Lower lobe of right lung (tissue), 2 donors: ENCODE measurements around the gene TSC2. TPM values are rescaled to one million over a fixed set of nuclear protein-coding genes. Genes with fewer than 3 reads are reported as not detected.

Experiments
- ATAC-seq, 2 donors: fragments of 200-7000 bp; cut with Tn5 transposase; one replicate each; pipeline ENCODE4 v1.9.1; 2020 to 2022; ENCODE audit warnings: mild to moderate bottlenecking in 2 of 2, moderate library complexity in 2 of 2
- DNase-seq: peaks from one replicate; pipeline ENCODE4 v3.0.0-alpha.2; 2020
- H3K27ac ChIP-seq: fragments of 200-600 bp; one replicate; pipeline ENCODE4 v1.8.0; 2022
- H3K27me3 ChIP-seq: fragments of 200-600 bp; one replicate; pipeline ENCODE4 v1.8.0; 2022; ENCODE audit warnings: low read depth
- H3K36me3 ChIP-seq: fragments of 200-600 bp; one replicate; pipeline ENCODE4 v1.8.0; 2022; ENCODE audit warnings: mild to moderate bottlenecking
- H3K4me1 ChIP-seq: fragments of 200-600 bp; one replicate; pipeline ENCODE4 v1.8.0; 2022
- H3K4me3 ChIP-seq: fragments of 200-600 bp; one replicate; pipeline ENCODE4 v1.8.0; 2022; ENCODE audit warnings: mild to moderate bottlenecking
- H3K9me3 ChIP-seq: fragments of 200-600 bp; one replicate; pipeline ENCODE4 v1.8.0; 2022
- CTCF ChIP-seq: fragments of 200-600 bp; IDR thresholded peaks from one replicate; pipeline ENCODE4 v1.8.0; 2022; ENCODE audit warnings: antibody characterized with exemption, mild to moderate bottlenecking
- intact Hi-C: fragments of 100-400 bp; cut with DNase I; formaldehyde crosslinking; loops from one replicate; pipeline ENCODE4 v1.11.0; 2022
- total RNA-seq: library from RNA; stranded (reverse); fragmentation: NEBNext Ultra II Directional; extraction: Animal tissue kit (Norgen Biotek cat#: 25700); gene quantifications from one replicate; pipeline ENCODE4 v1.2.1, GENCODE V29; 2021
- donor health status: DM: no; HTN: yes; CAD: no; lungs with severe emphysema.

TSC2 gene
- total RNA-seq, 1 donor from 2014 or later, result 123 TPM

- Histone ChIP-seq H3K36me3 (peaks cover 99% of the 10 kb centered on the region), H3K4me3 (no peak overlapping the region), H3K9me3 (no peaks in the 10 kb centered on the region), H3K4me1 (peaks cover 26% of the 10 kb centered on the region), H3K27ac (peak overlapping the region; percentile 54), H3K27me3 (no peaks in the 10 kb centered on the region)
- no peak for TF ChIP-seq CTCF
- intact Hi-C loops, result no loop called here
- ATAC-seq (peak; percentile 4 to 13), DNase-seq (no peak)
Observed at GRCh38 chr16:2082171-2082982, 34.6 kb downstream of the TSC2 start.

- Histone ChIP-seq H3K4me1 (peaks cover 26% of the 10 kb centered on the region), H3K4me3 (no peak overlapping the region), H3K9me3 (no peaks in the 10 kb centered on the region), H3K27me3 (no peaks in the 10 kb centered on the region), H3K27ac (peak overlapping the region; percentile 54), H3K36me3 (peaks cover 99% of the 10 kb centered on the region)
- TF ChIP-seq CTCF, result no peak
- ATAC-seq (no peak), DNase-seq (no peak)
- intact Hi-C loops, result no loop called here
Observed at GRCh38 chr16:2082983-2083364, 35.2 kb downstream of the TSC2 start.

- Histone ChIP-seq H3K36me3 (peaks cover 99% of the 10 kb centered on the region), H3K27ac (peak overlapping the region; percentile 54), H3K4me3 (no peak overlapping the region), H3K27me3 (no peaks in the 10 kb centered on the region), H3K9me3 (no peaks in the 10 kb centered on the region), H3K4me1 (peaks cover 26% of the 10 kb centered on the region)
- no peak for TF ChIP-seq CTCF
- DNase-seq (no peak), ATAC-seq (no peak)
- intact Hi-C loops, result no loop called here
Observed at GRCh38 chr16:2083409-2083808, 35.6 kb downstream of the TSC2 start.

GRCh38 chr16:2083876-2084780 is 36.3 kb downstream of the TSC2 start:
- intact Hi-C loops, result no loop called here
- Histone ChIP-seq H3K36me3 (peaks cover 99% of the 10 kb centered on the region), H3K27me3 (no peaks in the 10 kb centered on the region), H3K4me3 (no peak overlapping the region), H3K27ac (no peak overlapping the region), H3K4me1 (peaks cover 26% of the 10 kb centered on the region), H3K9me3 (no peaks in the 10 kb centered on the region)
- TF ChIP-seq CTCF, result no peak
- ATAC-seq (no peak), DNase-seq (no peak)

GRCh38 chr16:2084895-2085625 is 37.3 kb downstream of the TSC2 start:
- peaks cover 26% of the 10 kb centered on the region for H3K4me1 ChIP-seq
- H3K36me3 ChIP-seq, result peaks cover 99% of the 10 kb centered on the region
- no peaks in the 10 kb centered on the region for H3K27me3 ChIP-seq
- H3K4me3 ChIP-seq, result no peak overlapping the region
- H3K9me3 ChIP-seq, result no peaks in the 10 kb centered on the region
- intact Hi-C loops, result no loop called here
- TF ChIP-seq CTCF, result no peak
- DNase-seq (no peak), ATAC-seq (no peak)
- H3K27ac ChIP-seq, result no peak overlapping the region
